ENCODE results near the gene SZT2.

DNA sequence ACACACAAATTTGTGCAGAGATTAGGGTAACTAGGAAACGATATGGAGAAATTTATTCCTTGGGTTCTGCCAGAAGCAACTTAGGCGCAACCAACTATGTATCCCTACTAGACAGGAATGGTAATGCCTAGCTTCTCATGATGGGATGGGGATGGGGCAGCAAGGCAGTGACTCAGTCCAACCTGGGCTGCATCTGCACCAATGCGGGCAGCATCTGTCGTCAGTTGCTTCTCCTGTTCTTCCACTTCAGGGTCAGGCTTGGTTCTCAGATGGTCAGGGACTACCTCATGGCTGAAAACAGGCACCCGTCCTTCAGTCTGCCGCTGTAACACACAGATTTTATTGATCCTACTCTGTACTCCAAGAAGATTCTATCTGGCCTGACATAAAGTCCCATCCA lies 3.0 kb upstream of the SZT2 start:
- TF ChIP-seq, protein P1, sequence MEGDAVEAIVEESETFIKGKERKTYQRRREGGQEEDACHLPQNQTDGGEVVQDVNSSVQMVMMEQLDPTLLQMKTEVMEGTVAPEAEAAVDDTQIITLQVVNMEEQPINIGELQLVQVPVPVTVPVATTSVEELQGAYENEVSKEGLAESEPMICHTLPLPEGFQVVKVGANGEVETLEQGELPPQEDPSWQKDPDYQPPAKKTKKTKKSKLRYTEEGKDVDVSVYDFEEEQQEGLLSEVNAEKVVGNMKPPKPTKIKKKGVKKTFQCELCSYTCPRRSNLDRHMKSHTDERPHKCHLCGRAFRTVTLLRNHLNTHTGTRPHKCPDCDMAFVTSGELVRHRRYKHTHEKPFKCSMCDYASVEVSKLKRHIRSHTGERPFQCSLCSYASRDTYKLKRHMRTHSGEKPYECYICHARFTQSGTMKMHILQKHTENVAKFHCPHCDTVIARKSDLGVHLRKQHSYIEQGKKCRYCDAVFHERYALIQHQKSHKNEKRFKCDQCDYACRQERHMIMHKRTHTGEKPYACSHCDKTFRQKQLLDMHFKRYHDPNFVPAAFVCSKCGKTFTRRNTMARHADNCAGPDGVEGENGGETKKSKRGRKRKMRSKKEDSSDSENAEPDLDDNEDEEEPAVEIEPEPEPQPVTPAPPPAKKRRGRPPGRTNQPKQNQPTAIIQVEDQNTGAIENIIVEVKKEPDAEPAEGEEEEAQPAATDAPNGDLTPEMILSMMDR (IDR thresholded peaks at IDR 0.05), result no peak
- TF ChIP-seq POLR2A (IDR thresholded peaks at IDR 0.05), result no peak

Data from right lobe of liver (tissue), 4 donors.